Measurements from ENCODE around the gene TESK1.

DNA sequence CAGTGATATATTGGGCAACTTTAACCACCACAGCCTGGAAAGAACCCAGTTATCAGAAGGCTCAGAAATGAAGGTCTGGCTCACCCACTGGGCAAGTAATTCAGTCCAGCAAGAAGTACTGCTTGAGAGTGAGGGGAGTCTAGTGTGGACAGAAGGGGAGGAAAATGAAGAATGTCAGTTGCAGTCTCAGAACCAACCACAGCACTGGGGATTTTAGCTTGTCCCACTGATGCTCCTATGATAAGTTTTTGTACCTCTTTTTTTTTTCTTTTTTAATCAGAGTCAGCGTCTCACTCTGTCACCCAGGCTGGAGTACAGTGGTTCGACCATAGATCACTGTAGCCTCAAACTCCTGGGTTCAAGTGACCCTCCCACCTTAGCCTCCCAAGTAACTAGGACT is 22.5 kb downstream of the TESK1 start:
- no peak for TF ChIP-seq CTCF (IDR thresholded peaks at IDR 0.05; ENCODE audit: low read length)
- no peak for TF ChIP-seq EZH2 (optimal IDR thresholded peaks at IDR 0.05; ENCODE audit: low read depth, low read length)

Data from MM.1S (cell line).